HepG2 (cell line): ENCODE measurements around the gene PDLIM5. TPM values are rescaled to one million over a fixed set of nuclear protein-coding genes. Genes with fewer than 3 reads are reported as not detected.
A peak's percentile ranks its signal among the peaks of the same experiment; 100 is the strongest.

Experiments used
- ATAC-seq: fragments of 200-7000 bp; cut with Tn5 transposase; 3 replicates; pipeline ENCODE4 v1.9.1; 2020; ENCODE audit warnings: mild to moderate bottlenecking, moderate library complexity
- BruUV-seq: library from RNA; stranded (reverse); fragments of 400-500 nt; replicated peaks from 2 replicates; lab custom pipeline; 2021; lab: Mats Ljungman, UMichigan
- CTCF ChIA-PET: fragments of 300-600 bp; formaldehyde crosslinking; extraction: SDS; loops from one replicate; lab custom pipeline; 2021; ENCODE audit warnings: low total read pairs, inconsistent platforms, low intra/inter-chr PET ratio; lab: Yijun Ruan, JAX
- POLR2A ChIA-PET: fragments of 350-600 bp; sonication (Branson Sonifier 250); formaldehyde crosslinking; loops from one replicate; lab custom pipeline; 2020; ENCODE audit warnings: antibody characterized with exemption, inconsistent platforms; lab: Yijun Ruan, JAX
- DNase-seq: peaks from one replicate; pipeline ENCODE4 v3.0.0-alpha.2; 2015; ENCODE audit warnings: low spot score
- FAIRE-seq: peaks from 3 replicates; lab custom pipeline; 2011; peaks lifted over from hg19 to GRCh38; lab: Jason Lieb, UNC
- H2AFZ ChIP-seq: one replicate; pipeline ENCODE4 v1.6.1; 2011; ENCODE audit warnings: low read length, inconsistent platforms
- H3K27ac ChIP-seq: fragments of 300-600 bp; 3 replicates; pipeline ENCODE4 v1.8.0; 2011; ENCODE audit warnings: mixed run types, mild to moderate bottlenecking, mixed read lengths, low read length, inconsistent platforms; ENCODE audit not compliant: insufficient read depth; ENCODE audit errors: extremely low read length
- H3K27me3 ChIP-seq, 2 experiments: fragments of 200-600 bp in 1 of 2; 2 replicates in 1 of 2; 3 replicates in 1 of 2; pipeline versions ENCODE4 v1.6.0 to v1.8.0; 2011; ENCODE audit warnings: low read length in 2 of 2, mild to moderate bottlenecking in 2 of 2, moderate library complexity in 2 of 2, inconsistent platforms in 1 of 2; ENCODE audit not compliant: insufficient read depth in 2 of 2, control insufficient read depth in 1 of 2
- H3K36me3 ChIP-seq, 2 experiments: fragments of 200-600 bp in 1 of 2; replicated peaks in 1 of 2; 2 replicates in 1 of 2; 3 replicates in 1 of 2; pipeline versions ENCODE4 v1.5.1 to v1.8.0; 2011; ENCODE audit warnings: low read length in 2 of 2, inconsistent platforms in 1 of 2; ENCODE audit not compliant: insufficient read depth in 2 of 2, control insufficient read depth in 1 of 2
- H3K4me1 ChIP-seq: 2 replicates; pipeline ENCODE4 v1.5.1; 2012; ENCODE audit warnings: low read length, inconsistent platforms; ENCODE audit not compliant: insufficient read depth
- H3K4me2 ChIP-seq: 2 replicates; pipeline ENCODE4 v1.6.0; 2011; ENCODE audit warnings: low read depth, low read length, inconsistent platforms
- H3K4me3 ChIP-seq, 3 experiments: fragments of 200-600 bp in 1 of 3; sonication (generic), shearing (Covaris generic) in 1 of 3; replicated peaks in 1 of 3; 2 replicates each; pipeline ENCODE4 v1.5.1; 2011 to 2016; ENCODE audit warnings: low read length in 3 of 3, inconsistent platforms in 2 of 3, low read depth in 2 of 3, mild to moderate bottlenecking in 2 of 3, control low read depth in 1 of 3, mixed read lengths in 1 of 3; ENCODE audit not compliant: insufficient read depth in 1 of 3
- H3K79me2 ChIP-seq: one replicate; pipeline ENCODE4 v1.6.1; 2011; ENCODE audit warnings: low read length, inconsistent platforms; ENCODE audit not compliant: insufficient read depth
- H3K9ac ChIP-seq: 2 replicates; pipeline ENCODE4 v1.6.0; 2011; ENCODE audit warnings: mild to moderate bottlenecking, low read depth, low read length, inconsistent platforms; ENCODE audit not compliant: insufficient read depth
- H3K9me3 ChIP-seq: 2 replicates; pipeline ENCODE4 v1.5.1; 2012; ENCODE audit warnings: mild to moderate bottlenecking, low read length
- H4K20me1 ChIP-seq: 2 replicates; pipeline ENCODE4 v1.6.0; 2011; ENCODE audit warnings: inconsistent platforms, mild to moderate bottlenecking, low read length, moderate library complexity; ENCODE audit not compliant: insufficient read depth
- CTCF ChIP-seq: sonication (generic); formaldehyde crosslinking; IDR thresholded peaks from 2 replicates; pipeline ENCODE4 v1.5.0; 2020; ENCODE audit warnings: mild to moderate bottlenecking, missing genetic modification reagents, moderate library complexity
- FIP1L1 ChIP-seq: fragments of 200-400 bp; formaldehyde crosslinking; IDR thresholded peaks from 2 replicates; pipeline ENCODE4 v1.6.1; 2018; ENCODE audit warnings: low read depth, mild to moderate bottlenecking, low read length, moderate library complexity, borderline replicate concordance; ENCODE audit not compliant: insufficient read depth
- FOXC1 ChIP-seq: sonication (generic); formaldehyde crosslinking; IDR thresholded peaks from 2 replicates; pipeline ENCODE4 v1.8.0; 2022; ENCODE audit warnings: mild to moderate bottlenecking, missing genetic modification reagents, borderline replicate concordance
- NFIC ChIP-seq: IDR thresholded peaks from 2 replicates; pipeline ENCODE4 v1.6.1; 2012; ENCODE audit warnings: mild to moderate bottlenecking, low read length, inconsistent platforms
- RBFOX2 ChIP-seq: fragments of 200-400 bp; formaldehyde crosslinking; IDR thresholded peaks from 2 replicates; pipeline ENCODE4 v1.6.1; 2017; ENCODE audit warnings: low read depth, mild to moderate bottlenecking, low read length
- RFX3 ChIP-seq: IDR thresholded peaks from 2 replicates; pipeline ENCODE4 v1.6.1; 2016; ENCODE audit warnings: missing biosample characterization, missing genetic modification reagents
- SMC3 ChIP-seq: IDR thresholded peaks from 2 replicates; pipeline ENCODE4 v1.6.1; 2011; ENCODE audit warnings: low read length, improper control_type of control experiment
- STAG1 ChIP-seq: sonication (generic); formaldehyde crosslinking; IDR thresholded peaks from 2 replicates; pipeline ENCODE4 v1.4.0; 2020; ENCODE audit warnings: missing genetic modification reagents
- ZNF20 ChIP-seq: sonication (generic); formaldehyde crosslinking; IDR thresholded peaks from 2 replicates; pipeline ENCODE4 v1.4.0; 2020; ENCODE audit warnings: mild to moderate bottlenecking, moderate library complexity, missing genetic modification reagents
- ZNF564 ChIP-seq: sonication (generic); formaldehyde crosslinking; IDR thresholded peaks from 2 replicates; pipeline ENCODE4 v1.8.1; 2023; ENCODE audit warnings: mild to moderate bottlenecking, missing genetic modification reagents
- ZXDC ChIP-seq: sonication (generic); formaldehyde crosslinking; IDR thresholded peaks from 2 replicates; pipeline ENCODE4 v1.5.0; 2020; ENCODE audit warnings: mild to moderate bottlenecking, missing genetic modification reagents
- WGBS: methylation state at CpG from one replicate; pipeline ENCODE4 v1.1.6; 2017; ENCODE audit warnings: low lambda C conversion rate; 5-methylcytosine and 5-hydroxymethylcytosine counted together
- in situ Hi-C: cut with HindIII; loops from 2 replicates; pipeline ENCODE4 v1.10.0; 2017; ENCODE audit warnings: low pct_unique_long_range_greater_than_20kb; ENCODE audit not compliant: extremely low pct_ligation_motif_present
- intact Hi-C: fragments of 100-400 bp; cut with micrococcal nuclease; formaldehyde crosslinking; loops from one replicate; pipeline ENCODE4 v1.10.0; 2022; ENCODE audit not compliant: unreplicated experiment
- polyA plus RNA-seq, 8 experiments: library from polyadenylated mRNA; depleted of rRNA in 3 of 8; stranded (reverse) in 7 of 8; unstranded in 1 of 8; fragments of >200 nt; fragmentation: Illumina TruSeq in 4 of 8; extraction: Trizol in 4 of 8; gene quantifications; 2 replicates each; pipeline versions ENCODE4 v1.2.1 to v1.2.3, GENCODE V29; 2011 to 2016; ENCODE audit warnings: low read depth in 4 of 8, missing spikeins in 1 of 8, mixed read lengths in 1 of 8; ENCODE audit not compliant: insufficient read depth in 1 of 8
- total RNA-seq, 5 experiments: library from RNA; depleted of rRNA; stranded (reverse); fragments of >200 nt; fragmentation: Illumina TruSeq; extraction: Trizol; gene quantifications; 2 replicates each; pipeline ENCODE4 v1.2.3, GENCODE V29; 2016; ENCODE audit warnings: low read depth in 1 of 5
- TF ChIP-seq, protein P1 (sequence below): IDR thresholded peaks from 2 replicates; pipeline ENCODE4 v1.6.1; 2012; ENCODE audit warnings: low read depth, low read length, improper control_type of control experiment
- TF ChIP-seq, protein P2 (sequence below): sonication (generic); formaldehyde crosslinking; IDR thresholded peaks from 2 replicates; pipeline ENCODE4 v1.9.0; 2021; ENCODE audit warnings: missing genetic modification reagents, mild to moderate bottlenecking, borderline replicate concordance

The PDLIM5 gene
- total and polyA plus RNA-seq, 2 of the 13 experiments (the other 11 are each of a cell fraction or from before 2014, with no cell fraction given), result 52.8 to 119 TPM

DNA sequence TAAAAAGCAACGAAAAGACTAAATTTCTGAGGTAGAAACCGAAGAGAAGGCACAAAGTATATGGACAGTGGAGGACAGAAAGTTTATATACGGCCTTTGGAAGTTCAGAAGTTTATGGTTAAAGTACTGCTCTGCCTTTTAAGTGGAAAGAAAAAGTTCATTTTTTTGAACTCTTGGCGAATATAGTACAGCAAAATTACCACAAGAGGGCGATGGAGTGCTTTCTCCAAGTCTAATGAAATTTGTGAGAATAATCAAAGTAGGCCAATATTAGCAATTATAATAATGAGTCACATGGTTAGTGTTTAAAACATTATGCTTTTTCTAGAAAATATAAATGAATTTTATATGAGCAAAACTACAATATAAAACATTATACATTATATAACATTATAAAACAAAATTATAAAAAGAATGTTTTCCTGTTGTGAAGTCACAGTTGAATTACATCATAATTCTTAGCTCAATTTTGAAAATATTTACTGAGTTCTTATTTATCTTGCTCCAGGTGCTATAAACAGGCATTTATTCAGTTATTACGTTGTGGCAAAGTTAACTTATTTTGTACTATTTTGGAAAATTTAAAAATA lies 169.8 kb downstream of the PDLIM5 start (continued):
- TF ChIP-seq, protein P1, sequence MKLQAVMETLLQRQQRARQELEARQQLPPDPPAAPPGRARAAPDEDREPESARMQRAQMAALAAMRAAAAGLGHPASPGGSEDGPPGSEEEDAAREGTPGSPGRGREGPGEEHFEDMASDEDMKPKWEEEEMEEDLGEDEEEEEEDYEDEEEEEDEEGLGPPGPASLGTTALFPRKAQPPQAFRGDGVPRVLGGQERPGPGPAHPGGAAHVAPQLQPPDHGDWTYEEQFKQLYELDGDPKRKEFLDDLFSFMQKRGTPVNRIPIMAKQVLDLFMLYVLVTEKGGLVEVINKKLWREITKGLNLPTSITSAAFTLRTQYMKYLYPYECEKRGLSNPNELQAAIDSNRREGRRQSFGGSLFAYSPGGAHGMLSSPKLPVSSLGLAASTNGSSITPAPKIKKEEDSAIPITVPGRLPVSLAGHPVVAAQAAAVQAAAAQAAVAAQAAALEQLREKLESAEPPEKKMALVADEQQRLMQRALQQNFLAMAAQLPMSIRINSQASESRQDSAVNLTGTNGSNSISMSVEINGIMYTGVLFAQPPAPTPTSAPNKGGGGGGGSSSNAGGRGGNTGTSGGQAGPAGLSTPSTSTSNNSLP, result peak; percentile 67; the same call in 1 of the 2 replicates
- TF ChIP-seq ZNF564 (CRISPR knock-in tag), result no peak
- peak; percentile 36; the same call in 1 of the 2 replicates for TF ChIP-seq SMC3
- TF ChIP-seq RBFOX2, result no peak
- peak; percentile 64 for TF ChIP-seq CTCF (CRISPR knock-in tag)
- TF ChIP-seq STAG1 (CRISPR knock-in tag), result peak; percentile 70
- TF ChIP-seq FOXC1 (CRISPR knock-in tag), result no peak

- WGBS, result 92% methylated on average over 3 of the region's 3 CpGs
- H4K20me1 ChIP-seq, result peaks cover 2% of the 10 kb centered on the region; the same call in 1 of the 2 replicates
- H3K4me1 ChIP-seq, result no peaks in the 10 kb centered on the region
- H3K36me3 ChIP-seq, result peaks cover 7 to 17% of the 10 kb centered on the region in 2 experiments; a peak in 4 of 5 replicates
- H3K4me2 ChIP-seq, result no peak overlapping the region
- H3K4me3 ChIP-seq, result no peak overlapping the region
- no peaks in the 10 kb centered on the region for H3K9me3 ChIP-seq
- intact Hi-C loops (loop anchor here (5.0 kb wide), 2 partner anchors 109 to 134 kb away; partner anchors contain the start of gene BMPR1B), in situ Hi-C loops (loop anchor here (10.0 kb wide), 1 partner anchor 501 kb away; no protein-coding TSS in a partner anchor)
- POLR2A ChIA-PET, result no interaction called here
- no peak overlapping the region for H3K9ac ChIP-seq
- DNase-seq (no peak), FAIRE-seq (no peak), ATAC-seq (no peak)
- CTCF ChIA-PET, result no interaction called here
- H2AFZ ChIP-seq, result no peak overlapping the region
- no peaks in the 10 kb centered on the region for H3K27me3 ChIP-seq
- no peak overlapping the region for H3K27ac ChIP-seq
- no TSS peak for BruUV-seq
- H3K79me2 ChIP-seq, result no peaks in the 10 kb centered on the region
- TF ChIP-seq RFX3 (CRISPR knock-in tag), result no peak
- no peak for TF ChIP-seq NFIC
- TF ChIP-seq FIP1L1, result no peak
- TF ChIP-seq ZXDC (CRISPR knock-in tag), result no peak
- TF ChIP-seq, protein P2, sequence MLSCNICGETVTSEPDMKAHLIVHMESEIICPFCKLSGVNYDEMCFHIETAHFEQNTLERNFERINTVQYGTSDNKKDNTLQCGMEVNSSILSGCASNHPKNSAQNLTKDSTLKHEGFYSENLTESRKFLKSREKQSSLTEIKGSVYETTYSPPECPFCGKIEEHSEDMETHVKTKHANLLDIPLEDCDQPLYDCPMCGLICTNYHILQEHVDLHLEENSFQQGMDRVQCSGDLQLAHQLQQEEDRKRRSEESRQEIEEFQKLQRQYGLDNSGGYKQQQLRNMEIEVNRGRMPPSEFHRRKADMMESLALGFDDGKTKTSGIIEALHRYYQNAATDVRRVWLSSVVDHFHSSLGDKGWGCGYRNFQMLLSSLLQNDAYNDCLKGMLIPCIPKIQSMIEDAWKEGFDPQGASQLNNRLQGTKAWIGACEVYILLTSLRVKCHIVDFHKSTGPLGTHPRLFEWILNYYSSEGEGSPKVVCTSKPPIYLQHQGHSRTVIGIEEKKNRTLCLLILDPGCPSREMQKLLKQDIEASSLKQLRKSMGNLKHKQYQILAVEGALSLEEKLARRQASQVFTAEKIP, result no peak
- TF ChIP-seq ZNF20 (CRISPR knock-in tag), result no peak
These were observed 171.6 kb downstream of the PDLIM5 start for GRCh38 chr4:94623126-94623911.
